GM21825 (cell line): ENCODE measurements around the gene NCOR2.

Experiments used
- ATAC-seq: cut with Tn5 transposase; IDR thresholded peaks from one replicate; pipeline ENCODE4 v1.9.1; 2021; ENCODE audit warnings: mild to moderate bottlenecking, moderate library complexity; ENCODE audit not compliant: unreplicated experiment

NCOR2 gene

GRCh38 chr12:124544983-124545382 lies 22.4 kb downstream of the NCOR2 start:
- ATAC-seq: no peak

- no peak for ATAC-seq
These were observed 23.0 kb downstream of the NCOR2 start for GRCh38 chr12:124544311-124544970.

GRCh38 chr12:124543590-124544310 lies 23.7 kb downstream of the NCOR2 start:
- no peak for ATAC-seq

- ATAC-seq: no peak
These were observed 24.3 kb downstream of the NCOR2 start for GRCh38 chr12:124543052-124543589.

GRCh38 chr12:124542021-124542949 lies 25.1 kb downstream of the NCOR2 start:
- ATAC-seq: no peak

GRCh38 chr12:124541322-124541721 lies 26.1 kb downstream of the NCOR2 start:
- no peak for ATAC-seq

- no peak for ATAC-seq
These were observed 28.0 kb downstream of the NCOR2 start for GRCh38 chr12:124539084-124540041.

- no peak for ATAC-seq
These were observed 29.0 kb downstream of the NCOR2 start for GRCh38 chr12:124538194-124539082.

GRCh38 chr12:124537525-124538193 lies 29.8 kb downstream of the NCOR2 start:
- ATAC-seq: no peak

GRCh38 chr12:124536641-124537040 lies 30.8 kb downstream of the NCOR2 start:
- no peak for ATAC-seq

- no peak for ATAC-seq
These were observed 32.4 kb downstream of the NCOR2 start for GRCh38 chr12:124534776-124535740.

- ATAC-seq: no peak
These were observed 34.0 kb downstream of the NCOR2 start for GRCh38 chr12:124533456-124533855.

GRCh38 chr12:124532967-124533366 lies 34.4 kb downstream of the NCOR2 start:
- ATAC-seq: no peak

GRCh38 chr12:124532331-124532750 lies 35.1 kb downstream of the NCOR2 start:
- no peak for ATAC-seq

GRCh38 chr12:124531906-124532305 lies 35.5 kb downstream of the NCOR2 start:
- ATAC-seq: no peak

- ATAC-seq: no peak
These were observed 36.1 kb downstream of the NCOR2 start for GRCh38 chr12:124531281-124531745.

GRCh38 chr12:124530637-124531263 lies 36.7 kb downstream of the NCOR2 start:
- ATAC-seq: no peak
